SH-SY5Y (cell line): ENCODE results near the gene STRN.

Source experiments
- GATA2 ChIP-seq: IDR thresholded peaks from 2 replicates; pipeline ENCODE4 v1.6.1; 2011; ENCODE audit warnings: mild to moderate bottlenecking, low read depth, low read length
- GATA3 ChIP-seq: IDR thresholded peaks from 2 replicates; pipeline ENCODE4 v1.6.1; 2011; ENCODE audit warnings: low read depth, mild to moderate bottlenecking, low read length, moderate library complexity

The STRN gene

DNA sequence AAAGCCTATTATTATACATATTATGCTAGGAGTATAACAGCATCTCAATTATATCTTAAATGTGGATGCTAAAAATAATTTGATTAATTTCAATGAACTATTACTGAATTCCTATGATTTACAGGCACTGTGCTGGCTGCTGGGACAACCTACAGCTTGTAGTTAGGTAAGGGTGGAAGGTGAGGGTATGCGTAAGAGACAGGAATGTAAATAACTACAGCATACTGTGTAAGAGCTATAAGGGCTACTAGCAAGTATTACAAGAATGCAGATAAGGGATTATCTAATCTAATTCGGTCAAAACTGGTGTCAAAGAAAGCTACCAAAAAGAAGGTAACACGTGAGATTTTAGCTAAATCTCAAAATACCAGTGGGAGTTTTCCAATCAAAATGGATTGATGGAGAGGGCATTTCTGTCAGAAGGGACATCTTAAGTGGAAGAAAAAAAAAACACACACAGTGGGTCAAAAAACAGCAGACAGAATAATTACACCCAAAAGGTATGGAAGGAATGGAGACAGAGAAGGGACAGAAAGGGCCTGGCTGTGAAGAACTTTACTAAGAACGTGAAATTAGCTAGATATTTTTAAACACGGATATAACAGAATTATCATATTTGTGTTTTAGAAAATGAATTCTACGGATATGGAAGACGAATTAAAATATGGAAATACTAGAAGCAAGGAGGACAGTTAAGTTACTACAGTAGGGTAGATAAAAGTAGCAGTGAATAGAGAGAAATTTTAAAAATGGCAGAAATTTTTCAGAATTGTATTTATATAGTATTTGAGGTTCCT lies 47.1 kb downstream of the STRN start:
- TF ChIP-seq GATA2 (no peak), GATA3 (peak; percentile 13; the same call in 1 of the 2 replicates)

DNA sequence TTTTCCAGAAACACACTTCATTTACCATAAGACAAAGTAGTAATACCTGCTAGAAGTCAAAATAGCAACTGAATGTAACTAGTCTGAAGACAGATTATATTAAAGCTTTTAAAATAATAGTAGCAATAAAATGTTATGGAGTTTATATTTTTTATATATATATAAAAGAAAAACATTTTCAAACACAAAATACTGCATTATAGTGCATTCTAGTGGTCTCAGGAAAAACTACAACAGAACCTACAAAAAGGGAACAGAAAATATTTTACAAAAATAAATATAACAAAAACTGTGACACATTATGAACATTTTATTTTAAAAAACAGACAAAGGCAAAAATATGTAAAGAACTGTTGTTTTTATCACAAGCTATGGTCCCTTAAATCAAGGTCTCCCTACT lies 48.0 kb downstream of the STRN start:
- TF ChIP-seq GATA2 (no peak), GATA3 (no peak)

DNA sequence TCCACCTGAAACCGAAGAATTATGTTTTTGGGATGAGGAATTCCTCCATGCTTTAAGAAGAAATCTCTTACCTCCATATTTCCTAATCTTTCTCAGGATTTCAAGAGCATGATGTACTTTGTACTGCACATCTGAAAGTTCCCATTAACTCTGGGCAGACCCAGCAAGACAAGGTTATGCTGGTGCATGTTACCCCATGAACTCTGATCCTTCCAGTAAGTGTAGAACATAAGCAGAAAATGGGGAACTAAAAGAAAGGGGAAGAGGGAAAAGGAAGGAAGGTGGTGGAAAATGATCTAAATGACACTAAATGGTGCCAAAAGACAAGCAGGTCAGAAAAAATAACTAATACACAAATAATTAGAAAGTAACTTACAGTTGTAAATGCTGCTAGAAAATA lies 50.7 kb downstream of the STRN start:
- no peak for TF ChIP-seq GATA3
- no peak for TF ChIP-seq GATA2

DNA sequence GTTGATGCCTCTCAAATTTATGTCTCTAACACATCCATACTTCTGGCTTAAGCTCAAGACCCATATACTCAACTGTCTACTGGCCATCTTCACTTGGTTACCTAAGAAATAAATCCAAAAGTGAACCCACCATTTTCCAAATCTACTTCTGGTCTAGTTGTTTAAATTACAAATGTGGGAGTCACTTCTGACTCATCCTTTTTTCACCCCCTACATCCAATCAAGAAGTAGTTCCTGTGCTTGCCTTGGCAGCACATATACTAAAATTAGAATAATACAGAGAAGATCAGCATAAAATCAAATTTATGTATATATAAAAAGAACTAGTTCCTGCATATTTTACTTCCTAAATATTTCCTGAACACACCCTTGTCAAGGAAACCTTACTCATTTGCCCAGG lies 53.6 kb downstream of the STRN start:
- TF ChIP-seq GATA2 (no peak), GATA3 (no peak)

DNA sequence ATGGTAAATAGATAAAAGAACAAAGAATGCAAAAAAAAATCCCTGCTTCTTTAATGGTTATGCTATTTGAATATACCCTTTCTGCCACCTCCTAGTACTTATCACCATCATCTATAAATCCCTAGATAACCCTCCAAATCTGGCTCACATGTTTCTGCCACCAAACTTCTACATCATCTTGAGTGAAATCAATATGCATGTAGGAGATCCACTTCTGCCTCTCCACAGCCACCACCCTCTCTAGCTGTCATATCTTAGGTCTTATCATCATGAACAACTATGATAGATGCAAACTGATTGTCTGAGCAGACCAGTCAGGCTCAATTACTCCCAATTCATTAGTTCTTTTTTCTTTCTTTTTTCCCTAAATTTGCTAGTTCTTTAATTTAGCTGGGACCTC lies 55.3 kb downstream of the STRN start:
- peak; percentile 28; the same call in 1 of the 2 replicates for TF ChIP-seq GATA3
- peak; percentile 31; the same call in 1 of the 2 replicates for TF ChIP-seq GATA2

DNA sequence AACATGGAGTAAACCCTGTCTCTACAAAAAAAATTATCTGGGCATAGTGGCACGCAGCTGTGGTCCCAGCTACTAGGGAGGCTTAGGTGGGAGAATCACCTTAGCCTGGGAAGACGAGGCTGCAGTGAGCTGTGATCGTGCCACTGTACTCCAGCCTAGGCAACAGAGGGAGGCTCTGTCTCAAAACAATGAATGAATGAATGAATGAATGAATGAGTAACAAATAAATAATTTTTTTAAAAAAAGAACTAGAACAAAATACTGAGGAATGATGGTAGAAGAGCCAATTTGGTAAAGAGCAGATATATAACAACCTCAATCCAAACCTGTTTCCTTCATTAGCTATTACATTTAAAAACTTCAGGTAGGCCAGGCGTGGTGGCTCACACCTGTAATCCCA lies 60.1 kb downstream of the STRN start:
- no peak for TF ChIP-seq GATA2
- TF ChIP-seq GATA3, result no peak

DNA sequence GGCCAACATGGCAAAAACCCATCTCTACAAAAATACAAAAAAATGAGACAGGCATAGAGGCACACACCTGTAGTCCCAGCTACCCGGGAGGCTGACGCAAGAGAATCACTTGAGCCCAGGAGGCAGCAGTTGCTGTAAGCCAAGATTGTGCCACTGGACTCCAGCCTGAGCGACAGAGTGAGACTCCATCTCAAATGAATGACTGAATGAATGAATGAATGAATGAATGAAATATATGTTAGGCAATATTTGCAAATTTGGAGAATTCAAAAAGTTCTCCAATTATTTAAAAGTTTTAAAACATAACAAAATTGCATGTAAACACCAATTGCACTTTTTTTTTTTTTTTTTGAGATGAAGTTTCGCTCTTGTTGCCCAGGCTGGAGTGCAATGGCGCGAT lies 61.7 kb downstream of the STRN start:
- TF ChIP-seq GATA3, result no peak
- TF ChIP-seq GATA2, result no peak

DNA sequence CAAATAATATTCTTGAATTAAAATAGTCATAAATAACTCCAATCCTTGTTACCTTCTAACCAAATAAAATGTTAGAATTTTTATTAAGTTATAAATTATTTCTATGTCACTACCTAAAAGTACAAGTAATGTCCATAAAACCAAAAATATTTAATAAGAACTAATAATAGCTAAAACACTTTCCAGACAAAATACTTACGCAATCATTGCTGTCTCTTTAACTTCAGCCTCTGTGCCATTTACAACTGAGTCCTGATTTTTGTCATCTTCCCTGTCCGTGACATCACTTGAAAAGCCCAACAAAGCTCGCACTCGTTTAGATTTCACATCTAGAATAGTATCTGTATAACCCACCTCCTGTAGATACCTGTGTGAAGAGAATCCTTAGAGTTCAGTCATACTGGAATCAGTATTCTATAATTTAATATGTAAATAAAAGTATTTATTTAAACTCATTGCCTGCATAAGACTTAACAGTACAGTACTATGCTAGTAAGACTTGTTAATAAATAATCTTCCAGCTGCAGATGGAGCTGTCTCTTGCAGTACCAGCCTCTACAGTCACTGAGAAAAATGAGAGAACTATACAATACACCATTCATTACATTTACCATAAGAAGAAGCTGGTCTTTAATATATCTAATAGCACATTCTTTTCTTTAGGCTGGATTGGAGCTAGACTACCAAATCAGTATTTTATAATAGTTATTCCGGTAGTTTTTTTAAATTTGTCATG lies 63.8 kb downstream of the STRN start:
- TF ChIP-seq GATA2 (no peak), GATA3 (no peak)

DNA sequence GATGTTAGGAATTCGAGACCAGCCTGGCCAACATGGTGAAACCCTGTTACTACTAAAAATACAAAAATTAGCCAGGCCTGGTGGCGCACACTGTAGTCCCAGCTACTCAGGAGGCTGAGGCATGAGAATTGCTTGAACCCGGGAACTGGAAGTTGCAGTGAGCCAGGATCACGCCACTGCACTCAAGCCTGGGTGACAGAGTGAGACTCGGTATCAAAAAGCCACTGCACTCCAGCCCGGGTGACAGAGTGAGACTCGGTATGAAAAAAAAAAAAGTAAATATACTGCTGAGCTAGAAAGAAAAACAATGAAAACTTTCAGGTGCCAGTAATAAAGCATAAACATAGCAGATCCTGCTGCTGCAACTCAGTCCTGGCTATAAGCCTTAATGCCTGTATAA lies 73.5 kb downstream of the STRN start:
- TF ChIP-seq GATA2, result no peak
- no peak for TF ChIP-seq GATA3

DNA sequence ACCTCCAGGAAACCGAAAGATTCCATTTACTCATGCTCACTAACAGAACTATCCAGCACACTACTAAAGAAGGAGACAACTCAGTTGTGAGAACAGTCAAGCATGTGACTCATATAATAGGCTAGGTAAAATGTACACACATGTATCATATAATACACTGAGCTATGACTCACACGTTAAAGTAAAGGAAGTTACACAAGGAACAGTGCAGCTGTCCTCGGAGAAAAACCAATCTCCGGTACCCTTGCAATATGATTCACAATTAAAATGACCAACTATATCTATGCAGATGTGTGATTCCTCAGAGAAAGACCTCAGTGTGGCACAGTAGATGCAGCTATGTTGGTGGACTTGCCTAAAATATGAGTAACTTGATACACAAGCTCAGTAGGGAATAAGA lies 76.5 kb downstream of the STRN start:
- TF ChIP-seq GATA2 (no peak), GATA3 (no peak)

DNA sequence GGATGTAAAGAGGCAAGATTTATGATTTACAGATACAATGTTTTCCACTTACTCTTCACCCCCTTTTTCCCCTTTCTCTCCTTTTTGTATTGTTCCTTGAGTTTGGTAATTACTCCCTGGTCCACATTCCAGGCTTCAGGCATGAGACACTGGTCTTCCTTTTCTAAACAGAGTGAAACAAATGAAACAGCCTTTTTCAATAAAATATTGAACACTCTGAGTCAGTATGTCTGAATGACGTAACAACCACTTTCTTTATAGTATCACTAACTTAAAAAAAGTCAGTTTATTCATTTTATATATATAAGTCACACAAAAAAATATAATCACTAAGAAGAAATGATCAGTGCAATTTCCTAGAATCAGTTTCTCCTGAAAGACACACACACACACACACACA lies 79.7 kb downstream of the STRN start:
- TF ChIP-seq GATA3 (no peak), GATA2 (no peak)

DNA sequence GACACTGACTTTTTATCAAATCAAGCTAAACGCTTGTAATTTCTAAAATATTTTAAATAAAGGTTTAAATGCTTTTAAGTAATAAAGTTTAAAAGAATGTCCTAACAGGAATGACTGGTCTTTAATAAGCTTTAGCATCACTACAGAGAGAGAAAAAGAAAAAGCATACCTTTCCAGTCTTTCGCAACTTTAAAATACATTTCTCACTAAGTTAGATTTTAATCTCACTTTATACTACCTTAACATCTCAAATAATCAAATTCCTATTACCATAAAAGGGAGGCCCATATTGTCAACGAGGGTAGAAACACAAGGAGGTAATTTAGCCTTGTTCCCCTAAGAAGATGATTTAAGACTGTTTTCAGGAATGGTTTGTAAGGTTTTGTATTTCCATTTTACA lies 80.7 kb downstream of the STRN start:
- TF ChIP-seq GATA3 (no peak), GATA2 (no peak)

DNA sequence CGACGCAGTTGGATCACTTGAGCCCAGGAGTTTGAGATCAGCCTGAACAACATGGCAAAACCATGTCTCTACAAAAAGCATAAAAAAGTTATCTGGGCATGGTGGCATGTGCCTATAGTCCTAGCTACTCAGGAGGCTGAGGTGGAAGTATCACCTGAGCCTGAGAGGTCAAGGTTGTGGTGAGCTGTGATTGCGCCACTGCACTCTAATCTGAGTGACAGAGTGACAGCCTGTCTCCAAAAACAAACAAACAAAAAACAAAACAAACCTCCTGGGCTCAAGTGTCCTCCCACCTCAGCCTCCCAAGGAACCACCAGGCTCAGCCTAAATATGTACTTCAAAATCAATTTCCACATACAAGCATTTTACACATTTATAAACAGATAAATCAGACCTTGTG lies 83.8 kb downstream of the STRN start:
- TF ChIP-seq GATA3, result no peak
- TF ChIP-seq GATA2, result no peak

DNA sequence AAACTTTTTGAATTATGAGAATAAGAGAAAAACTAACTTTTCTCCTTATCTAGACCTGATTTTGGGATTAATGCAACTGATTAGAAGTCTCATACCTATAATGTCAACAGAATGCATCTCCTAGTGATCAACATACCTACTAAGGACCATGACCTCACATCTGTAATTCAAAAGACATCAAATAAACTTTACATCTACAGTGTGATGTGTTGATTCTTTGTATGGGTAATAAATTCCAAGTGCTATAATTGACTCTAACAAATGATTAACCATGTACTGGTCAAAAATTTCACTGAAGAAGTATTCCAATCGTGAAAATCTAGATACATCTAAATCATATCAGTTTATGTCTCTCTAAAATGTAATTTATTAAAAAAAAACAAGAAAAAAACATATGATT lies 84.5 kb downstream of the STRN start:
- no peak for TF ChIP-seq GATA3
- no peak for TF ChIP-seq GATA2

DNA sequence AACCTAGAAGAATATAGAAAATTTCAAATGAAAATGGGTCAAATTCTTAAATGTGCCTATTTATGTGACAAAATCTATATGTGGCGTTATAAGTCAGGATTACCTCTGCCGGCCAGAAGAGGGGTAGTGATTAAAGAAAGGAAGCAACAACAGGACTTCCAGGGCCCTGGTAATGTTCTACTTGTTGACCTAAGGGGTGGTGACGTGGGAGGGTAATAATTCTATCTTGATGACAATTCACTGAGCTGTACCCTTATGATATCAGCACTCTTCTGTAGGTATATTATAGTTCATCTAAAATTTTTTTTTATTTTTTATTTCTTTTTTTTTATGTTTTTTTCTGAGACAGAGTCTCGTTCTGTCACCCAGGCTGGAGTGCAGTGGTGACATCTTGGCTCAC lies 87.9 kb downstream of the STRN start:
- TF ChIP-seq GATA3 (no peak), GATA2 (no peak)
